Activated B cell treated with CpG ODN at 0.5 μM for 24 hours (primary cell): ENCODE measurements around the gene ASPRV1. TPM values are rescaled to one million over a fixed set of nuclear protein-coding genes. Genes with fewer than 3 reads are reported as not detected.

Experiments
- ATAC-seq: fragments of 200-7000 bp; cut with Tn5 transposase; one replicate; pipeline ENCODE4 v1.10.0; 2021; ENCODE audit warnings: low read depth, mild to moderate bottlenecking, moderate library complexity
- CTCF ChIA-PET: fragments of 350-600 bp; sonication (Branson Sonifier 250); formaldehyde crosslinking; loops from one replicate; lab custom pipeline; 2021; ENCODE audit warnings: antibody characterized with exemption; lab: Charles Lee
- POLR2A ChIA-PET: fragments of 350-600 bp; sonication (Branson Sonifier 250); formaldehyde crosslinking; loops from one replicate; lab custom pipeline; 2021; ENCODE audit warnings: antibody characterized with exemption; lab: Charles Lee
- DNase-seq: peaks from one replicate; pipeline ENCODE4 v3.0.0; 2022
- H3K27ac Mint-ChIP-seq: one replicate; pipeline ENCODE4 v1.8.0; 2020; ENCODE audit warnings: mixed read lengths
- H3K27me3 Mint-ChIP-seq: one replicate; pipeline ENCODE4 v1.8.0; 2021; ENCODE audit warnings: mixed read lengths
- H3K36me3 Mint-ChIP-seq: one replicate; pipeline ENCODE4 v1.8.0; 2021; ENCODE audit warnings: low read depth, mixed read lengths
- H3K4me1 Mint-ChIP-seq: one replicate; pipeline ENCODE4 v1.8.0; 2021; ENCODE audit warnings: mixed read lengths
- H3K4me3 Mint-ChIP-seq: one replicate; pipeline ENCODE4 v1.8.0; 2020; ENCODE audit warnings: mild to moderate bottlenecking, mixed read lengths
- H3K9me3 Mint-ChIP-seq: one replicate; pipeline ENCODE4 v1.8.0; 2020; ENCODE audit warnings: mixed read lengths
- intact Hi-C: fragments of 100-400 bp; cut with micrococcal nuclease; formaldehyde crosslinking; loops from one replicate; pipeline ENCODE4 v1.15.1; 2024
- total RNA-seq: library from RNA; stranded (reverse); gene quantifications from 2 replicates; pipeline ENCODE4 v1.2.3, GENCODE V29; 2022
- TF ChIP-seq, protein P1 (sequence below): fragments of 200-600 bp; IDR thresholded peaks from one replicate; pipeline ENCODE4 v1.8.0; 2022; ENCODE audit warnings: antibody characterized with exemption, mild to moderate bottlenecking

Gene ASPRV1
- total RNA-seq, 1 donor from 2014 or later: 0.47 TPM

- ATAC-seq (no peak), DNase-seq (no peak)
- no peaks in the 10 kb centered on the region for H3K4me1 Mint-ChIP-seq
- H3K4me3 Mint-ChIP-seq: no peak overlapping the region
- H3K27me3 Mint-ChIP-seq: no peaks in the 10 kb centered on the region
- TF ChIP-seq, protein P1, sequence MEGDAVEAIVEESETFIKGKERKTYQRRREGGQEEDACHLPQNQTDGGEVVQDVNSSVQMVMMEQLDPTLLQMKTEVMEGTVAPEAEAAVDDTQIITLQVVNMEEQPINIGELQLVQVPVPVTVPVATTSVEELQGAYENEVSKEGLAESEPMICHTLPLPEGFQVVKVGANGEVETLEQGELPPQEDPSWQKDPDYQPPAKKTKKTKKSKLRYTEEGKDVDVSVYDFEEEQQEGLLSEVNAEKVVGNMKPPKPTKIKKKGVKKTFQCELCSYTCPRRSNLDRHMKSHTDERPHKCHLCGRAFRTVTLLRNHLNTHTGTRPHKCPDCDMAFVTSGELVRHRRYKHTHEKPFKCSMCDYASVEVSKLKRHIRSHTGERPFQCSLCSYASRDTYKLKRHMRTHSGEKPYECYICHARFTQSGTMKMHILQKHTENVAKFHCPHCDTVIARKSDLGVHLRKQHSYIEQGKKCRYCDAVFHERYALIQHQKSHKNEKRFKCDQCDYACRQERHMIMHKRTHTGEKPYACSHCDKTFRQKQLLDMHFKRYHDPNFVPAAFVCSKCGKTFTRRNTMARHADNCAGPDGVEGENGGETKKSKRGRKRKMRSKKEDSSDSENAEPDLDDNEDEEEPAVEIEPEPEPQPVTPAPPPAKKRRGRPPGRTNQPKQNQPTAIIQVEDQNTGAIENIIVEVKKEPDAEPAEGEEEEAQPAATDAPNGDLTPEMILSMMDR: no peak
- ChIA-PET POLR2A (no interaction called here), CTCF (no interaction called here)
- H3K9me3 Mint-ChIP-seq: no peaks in the 10 kb centered on the region
- intact Hi-C loops: no loop called here
- H3K36me3 Mint-ChIP-seq: peaks cover 13% of the 10 kb centered on the region
- H3K27ac Mint-ChIP-seq: no peak overlapping the region
These were observed 31.7 kb upstream of the ASPRV1 start for GRCh38 chr2:69993048-69993565.

GRCh38 chr2:69992310-69993047 is 31.0 kb upstream of the ASPRV1 start:
- Mint-ChIP-seq H3K36me3 (peaks cover 13% of the 10 kb centered on the region), H3K27me3 (no peaks in the 10 kb centered on the region), H3K4me3 (no peak overlapping the region), H3K27ac (no peak overlapping the region), H3K4me1 (no peaks in the 10 kb centered on the region), H3K9me3 (no peaks in the 10 kb centered on the region)
- DNase-seq (no peak), ATAC-seq (no peak)
- TF ChIP-seq, protein P1: no peak
- CTCF ChIA-PET: no interaction called here
- POLR2A ChIA-PET: no interaction called here
- intact Hi-C loops: no loop called here

DNA sequence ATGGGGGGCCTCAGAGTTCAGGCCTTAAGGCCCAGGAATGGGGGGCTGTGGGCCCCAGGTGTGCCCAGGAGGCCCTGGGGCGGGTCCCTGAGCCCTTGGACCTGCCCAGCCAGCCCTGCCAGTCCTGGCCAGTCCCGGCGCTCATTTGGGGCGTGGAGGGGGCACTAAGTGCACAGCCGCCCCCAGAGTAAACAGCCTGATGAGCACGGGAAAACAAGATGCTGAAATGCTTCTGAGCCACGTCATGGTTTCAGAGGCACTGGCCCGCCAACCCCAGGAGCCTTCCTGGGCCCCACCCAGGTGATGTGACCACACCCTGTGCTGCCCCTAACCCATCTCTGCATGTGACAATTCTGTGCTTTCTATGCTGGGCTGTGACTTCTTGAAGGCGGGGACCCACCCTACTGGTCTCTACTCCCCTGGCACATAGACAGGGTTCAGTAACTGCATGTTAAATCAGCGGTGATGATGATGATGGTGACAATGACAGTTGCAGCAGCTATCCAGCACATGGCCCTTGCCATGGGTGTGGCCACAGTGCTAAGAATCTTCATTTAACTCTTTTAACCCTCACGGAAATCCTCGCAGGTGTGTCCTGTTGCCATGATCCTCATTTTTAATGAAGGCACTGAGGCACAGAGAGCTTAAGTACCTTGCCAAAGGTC is 28.1 kb upstream of the ASPRV1 start:
- no peak overlapping the region for H3K4me3 Mint-ChIP-seq
- POLR2A ChIA-PET: no interaction called here
- ATAC-seq: no peak
- H3K9me3 Mint-ChIP-seq: no peaks in the 10 kb centered on the region
- DNase-seq: no peak
- H3K36me3 Mint-ChIP-seq: peaks cover 3% of the 10 kb centered on the region
- no peak overlapping the region for H3K27ac Mint-ChIP-seq
- CTCF ChIA-PET: no interaction called here
- no peaks in the 10 kb centered on the region for H3K4me1 Mint-ChIP-seq
- H3K27me3 Mint-ChIP-seq: no peaks in the 10 kb centered on the region
- intact Hi-C loops: no loop called here
- TF ChIP-seq, protein P1: no peak

GRCh38 chr2:69989009-69989408 is 27.6 kb upstream of the ASPRV1 start:
- intact Hi-C loops: no loop called here
- CTCF ChIA-PET: no interaction called here

More at GRCh38 chr2:69989009-69989408, 27.6 kb upstream of the ASPRV1 start:
- ATAC-seq (no peak), DNase-seq (no peak)
- H3K27me3 Mint-ChIP-seq: no peaks in the 10 kb centered on the region
- H3K9me3 Mint-ChIP-seq: no peaks in the 10 kb centered on the region
- POLR2A ChIA-PET: no interaction called here
- no peaks in the 10 kb centered on the region for H3K4me1 Mint-ChIP-seq
- no peak overlapping the region for H3K27ac Mint-ChIP-seq
- TF ChIP-seq, protein P1: no peak
- peaks cover 2% of the 10 kb centered on the region for H3K36me3 Mint-ChIP-seq
- no peak overlapping the region for H3K4me3 Mint-ChIP-seq
